ENCODE measurements around the gene PLEKHO2.

The PLEKHO2 gene

DNA sequence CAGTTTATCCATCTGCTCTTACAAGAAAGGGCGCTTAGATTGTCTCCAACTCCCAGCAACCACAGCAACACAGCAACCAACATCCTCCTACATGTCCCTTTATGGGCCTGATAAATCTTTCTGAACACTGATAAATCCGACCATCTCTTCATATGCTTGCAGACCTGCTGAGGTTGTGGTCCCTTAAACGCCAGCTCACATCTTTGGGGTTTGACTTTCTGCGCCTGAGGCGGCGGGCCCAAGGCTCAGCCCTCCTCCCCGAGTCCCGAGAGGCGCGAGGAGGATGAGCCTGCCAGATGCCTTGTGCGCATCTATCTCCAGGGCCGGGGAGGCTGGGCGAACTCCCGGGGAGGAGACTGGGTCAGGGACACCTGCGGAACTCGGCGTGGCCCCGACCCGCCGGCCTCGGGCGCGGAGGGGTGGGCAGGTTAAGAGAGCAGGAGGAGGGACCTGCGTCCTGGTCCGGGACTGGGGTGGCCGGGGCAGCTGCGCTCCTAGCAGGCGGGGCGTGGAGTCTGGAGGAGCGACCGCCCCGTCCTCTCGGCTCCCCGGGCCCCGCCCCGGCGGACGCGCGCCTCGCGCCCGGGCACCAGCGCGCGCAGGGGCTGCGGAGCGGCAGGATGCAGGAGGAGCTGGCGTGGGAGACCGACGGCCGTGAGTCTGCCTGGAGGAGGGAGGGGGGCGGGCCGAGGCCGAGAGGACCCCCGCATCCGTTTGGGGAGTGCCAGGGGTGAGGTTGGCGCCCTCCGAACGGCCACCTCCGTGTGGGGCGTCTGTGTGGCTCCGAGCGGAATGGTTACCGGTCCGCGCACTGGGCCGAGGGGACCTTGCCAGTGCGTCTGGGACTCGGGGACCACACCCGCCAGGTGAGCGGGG, 69.8 kb downstream of the PLEKHO2 start, which contains the start of gene ANKDD1A:
TSS of gene ANKDD1A (plus strand) at position 592 of the 876 bp plus-strand sequence. CDS start at position 621, 29 bp downstream.
- Mint-ChIP-seq H3K27me3 (ENCODE audit: low read depth, poor library complexity) (peaks cover 60% of the 10 kb centered on the region), H3K9me3 (peaks cover 9% of the 10 kb centered on the region), H3K27ac (no peak within 1 kb of the TSS), H3K4me1 (peaks cover 36% of the 10 kb centered on the region), H3K36me3 (ENCODE audit: low read depth) (peaks cover under 1% of the 10 kb centered on the region), H3K4me3 (peak within 1 kb of the TSS; percentile 84)
- DNase-seq: peak; percentile 85
- TF ChIP-seq, protein P1, sequence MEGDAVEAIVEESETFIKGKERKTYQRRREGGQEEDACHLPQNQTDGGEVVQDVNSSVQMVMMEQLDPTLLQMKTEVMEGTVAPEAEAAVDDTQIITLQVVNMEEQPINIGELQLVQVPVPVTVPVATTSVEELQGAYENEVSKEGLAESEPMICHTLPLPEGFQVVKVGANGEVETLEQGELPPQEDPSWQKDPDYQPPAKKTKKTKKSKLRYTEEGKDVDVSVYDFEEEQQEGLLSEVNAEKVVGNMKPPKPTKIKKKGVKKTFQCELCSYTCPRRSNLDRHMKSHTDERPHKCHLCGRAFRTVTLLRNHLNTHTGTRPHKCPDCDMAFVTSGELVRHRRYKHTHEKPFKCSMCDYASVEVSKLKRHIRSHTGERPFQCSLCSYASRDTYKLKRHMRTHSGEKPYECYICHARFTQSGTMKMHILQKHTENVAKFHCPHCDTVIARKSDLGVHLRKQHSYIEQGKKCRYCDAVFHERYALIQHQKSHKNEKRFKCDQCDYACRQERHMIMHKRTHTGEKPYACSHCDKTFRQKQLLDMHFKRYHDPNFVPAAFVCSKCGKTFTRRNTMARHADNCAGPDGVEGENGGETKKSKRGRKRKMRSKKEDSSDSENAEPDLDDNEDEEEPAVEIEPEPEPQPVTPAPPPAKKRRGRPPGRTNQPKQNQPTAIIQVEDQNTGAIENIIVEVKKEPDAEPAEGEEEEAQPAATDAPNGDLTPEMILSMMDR (IDR thresholded peaks at IDR 0.05): no peak

- Mint-ChIP-seq H3K27me3 (ENCODE audit: low read depth, poor library complexity) (peaks cover 61% of the 10 kb centered on the region), H3K9me3 (no peaks in the 10 kb centered on the region), H3K27ac (no peak overlapping the region), H3K36me3 (ENCODE audit: low read depth) (no peaks in the 10 kb centered on the region), H3K4me3 (peak overlapping the region; percentile 84), H3K4me1 (peaks cover 36% of the 10 kb centered on the region)
- DNase-seq: no peak
- TF ChIP-seq, protein P1 (IDR thresholded peaks at IDR 0.05): no peak
Observed at GRCh38 chr15:64912379-64913325, 70.9 kb downstream of the PLEKHO2 start.

GRCh38 chr15:64915518-64916227, 74.0 kb downstream of the PLEKHO2 start:
- TF ChIP-seq, protein P1 (IDR thresholded peaks at IDR 0.05): no peak

DNA sequence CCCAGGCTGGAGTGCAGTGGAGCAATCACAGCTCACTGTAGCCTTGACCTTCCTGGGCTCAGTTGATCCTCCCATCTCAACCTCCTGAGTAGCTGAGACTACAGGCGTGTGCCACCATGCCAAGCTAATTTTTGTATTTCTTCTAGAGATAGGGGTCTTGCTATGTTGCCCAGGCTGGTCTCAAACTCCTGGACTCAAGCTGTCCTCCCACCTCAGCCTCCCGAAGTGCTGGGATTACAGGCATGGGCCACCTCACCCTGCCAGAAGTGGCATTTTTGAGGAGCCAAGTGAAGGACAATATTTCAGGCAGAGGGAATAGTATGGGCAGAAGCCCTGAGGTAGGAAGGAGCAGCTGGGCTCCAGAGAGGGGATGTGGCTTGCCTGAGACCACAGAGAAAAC, 74.7 kb downstream of the PLEKHO2 start:
- no peak for DNase-seq
- TF ChIP-seq, protein P1 (IDR thresholded peaks at IDR 0.05): no peak
- H3K9me3 Mint-ChIP-seq: no peaks in the 10 kb centered on the region
- H3K36me3 Mint-ChIP-seq (ENCODE audit: low read depth): no peaks in the 10 kb centered on the region
- H3K27ac Mint-ChIP-seq: no peak overlapping the region
- peaks cover 29% of the 10 kb centered on the region for H3K4me1 Mint-ChIP-seq
- peaks cover 35% of the 10 kb centered on the region for H3K27me3 Mint-ChIP-seq (ENCODE audit: low read depth, poor library complexity)
- no peak overlapping the region for H3K4me3 Mint-ChIP-seq

More at GRCh38 chr15:64915518-64916227, 74.0 kb downstream of the PLEKHO2 start:
- no peak overlapping the region for H3K27ac Mint-ChIP-seq
- H3K27me3 Mint-ChIP-seq (ENCODE audit: low read depth, poor library complexity): peaks cover 42% of the 10 kb centered on the region
- no peaks in the 10 kb centered on the region for H3K9me3 Mint-ChIP-seq
- no peaks in the 10 kb centered on the region for H3K36me3 Mint-ChIP-seq (ENCODE audit: low read depth)
- peaks cover 35% of the 10 kb centered on the region for H3K4me1 Mint-ChIP-seq
- no peak for DNase-seq
- no peak overlapping the region for H3K4me3 Mint-ChIP-seq

GRCh38 chr15:64917211-64917610, 75.5 kb downstream of the PLEKHO2 start:
- TF ChIP-seq, protein P1 (IDR thresholded peaks at IDR 0.05): no peak
- Mint-ChIP-seq H3K9me3 (no peaks in the 10 kb centered on the region), H3K4me3 (no peak overlapping the region), H3K36me3 (ENCODE audit: low read depth) (no peaks in the 10 kb centered on the region), H3K4me1 (peaks cover 31% of the 10 kb centered on the region), H3K27ac (peak overlapping the region; percentile 21), H3K27me3 (ENCODE audit: low read depth, poor library complexity) (peaks cover 31% of the 10 kb centered on the region)
- no peak for DNase-seq

Data from nephron progenitor cell (in vitro differentiated cells).